PC-3 (cell line): ENCODE measurements around the gene RAB3C. TPM values are rescaled to one million over a fixed set of nuclear protein-coding genes. Genes with fewer than 3 reads are reported as not detected.
"Not testable (repeated sequence)": the region's sequence is repeated elsewhere in the genome, so short reads cannot be mapped to it uniquely, and the experiment has no call there.

Experiments
- ATAC-seq: fragments of 200-7000 bp; cut with Tn5 transposase; 2 replicates; pipeline ENCODE4 v1.9.1; 2020; ENCODE audit warnings: mild to moderate bottlenecking, moderate library complexity
- BruUV-seq: library from RNA; stranded (reverse); fragments of 400-500 nt; replicated peaks from 2 replicates; lab custom pipeline; 2021; lab: Mats Ljungman, UMichigan
- CTCF ChIA-PET: fragments of 300-600 bp; sonication (Branson Sonifier 250); formaldehyde crosslinking; loops from one replicate; lab custom pipeline; 2022; ENCODE audit warnings: antibody characterized with exemption; lab: Charles Lee
- POLR2A ChIA-PET: fragments of 300-600 bp; sonication (Branson Sonifier 250); formaldehyde crosslinking; loops from one replicate; lab custom pipeline; 2022; ENCODE audit warnings: antibody characterized with exemption; ENCODE audit not compliant: unreplicated experiment; lab: Charles Lee
- DNase-seq: peaks from one replicate; pipeline ENCODE4 v3.0.0-alpha.2; 2015
- H2AFZ ChIP-seq: fragments of 300-600 bp; sonication (generic); 2 replicates; pipeline ENCODE4 v1.6.0; 2016; ENCODE audit warnings: antibody characterized with exemption, low read length
- H3F3A ChIP-seq: fragments of 300-600 bp; sonication (generic); one replicate; pipeline ENCODE4 v1.6.0; 2017; ENCODE audit warnings: antibody characterized with exemption, low read length, control low read depth, mild to moderate bottlenecking; ENCODE audit not compliant: unreplicated experiment
- H3K27ac ChIP-seq: fragments of 300-600 bp; sonication (generic); 2 replicates; pipeline ENCODE4 v1.5.1; 2016; ENCODE audit warnings: mild to moderate bottlenecking, low read length
- H3K27me3 ChIP-seq: fragments of 300-600 bp; sonication (generic); 2 replicates; pipeline ENCODE4 v1.6.1; 2016; ENCODE audit warnings: low read length, mixed read lengths
- H3K36me3 ChIP-seq: fragments of 300-600 bp; sonication (generic); 2 replicates; pipeline ENCODE4 v1.6.1; 2016; ENCODE audit warnings: low read depth, mixed run types, low read length, mixed read lengths
- H3K4me1 ChIP-seq: fragments of 300-600 bp; sonication (generic); 2 replicates; pipeline ENCODE4 v1.5.1; 2016; ENCODE audit warnings: low read length; ENCODE audit not compliant: insufficient read depth
- H3K4me2 ChIP-seq: fragments of 300-600 bp; sonication (generic); 2 replicates; pipeline ENCODE4 v1.6.0; 2016; ENCODE audit warnings: low read length
- H3K4me3 ChIP-seq: fragments of 300-600 bp; sonication (generic); 2 replicates; pipeline ENCODE4 v1.5.1; 2016; ENCODE audit warnings: mild to moderate bottlenecking, low read length, mixed read lengths
- H3K79me2 ChIP-seq: fragments of 300-600 bp; sonication (generic); 2 replicates; pipeline ENCODE4 v1.6.1; 2017; ENCODE audit warnings: low read length, mixed read lengths
- H3K9ac ChIP-seq: fragments of 300-600 bp; sonication (generic); 2 replicates; pipeline ENCODE4 v1.6.0; 2016; ENCODE audit warnings: mild to moderate bottlenecking, low read length
- H3K9me2 ChIP-seq: fragments of 300-600 bp; sonication (generic); replicated peaks from 2 replicates; pipeline ENCODE4 v1.6.1; 2016; ENCODE audit warnings: mixed run types, low read length, mixed read lengths
- H3K9me3 ChIP-seq: fragments of 300-600 bp; sonication (generic); 2 replicates; pipeline ENCODE4 v1.6.1; 2016; ENCODE audit warnings: low read length, mixed read lengths
- H4K20me1 ChIP-seq: fragments of 300-600 bp; sonication (generic); 2 replicates; pipeline ENCODE4 v1.6.1; 2016; ENCODE audit warnings: low read length, mixed read lengths
- EZH2 ChIP-seq: fragments of 300-600 bp; sonication (generic); IDR thresholded peaks from one replicate; pipeline ENCODE4 v1.6.1; 2017; ENCODE audit warnings: antibody characterized with exemption, mild to moderate bottlenecking, low read length; ENCODE audit not compliant: unreplicated experiment
- EZH2phosphoT487 ChIP-seq: fragments of 300-600 bp; sonication (generic); IDR thresholded peaks from 2 replicates; pipeline ENCODE4 v1.6.1; 2018; ENCODE audit warnings: mild to moderate bottlenecking, antibody characterized with exemption, low read length, borderline replicate concordance
- intact Hi-C: fragments of 100-400 bp; cut with micrococcal nuclease; formaldehyde crosslinking; loops from 2 replicates; pipeline ENCODE4 v1.9.0; 2023
- total RNA-seq: library from RNA; depleted of rRNA; stranded (reverse); fragments of >200 nt; gene quantifications from 2 replicates; pipeline ENCODE4 v1.2.3, GENCODE V29; 2014
- TF ChIP-seq, protein P1 (sequence below): fragments of 300-600 bp; sonication (generic); conservative IDR thresholded peaks from 2 replicates; pipeline ENCODE4 v1.5.1; 2017; ENCODE audit warnings: antibody characterized with exemption, low read depth, mild to moderate bottlenecking, low read length

Gene RAB3C
- total RNA-seq, 1 experiment from 2014 or later = not detected

DNA sequence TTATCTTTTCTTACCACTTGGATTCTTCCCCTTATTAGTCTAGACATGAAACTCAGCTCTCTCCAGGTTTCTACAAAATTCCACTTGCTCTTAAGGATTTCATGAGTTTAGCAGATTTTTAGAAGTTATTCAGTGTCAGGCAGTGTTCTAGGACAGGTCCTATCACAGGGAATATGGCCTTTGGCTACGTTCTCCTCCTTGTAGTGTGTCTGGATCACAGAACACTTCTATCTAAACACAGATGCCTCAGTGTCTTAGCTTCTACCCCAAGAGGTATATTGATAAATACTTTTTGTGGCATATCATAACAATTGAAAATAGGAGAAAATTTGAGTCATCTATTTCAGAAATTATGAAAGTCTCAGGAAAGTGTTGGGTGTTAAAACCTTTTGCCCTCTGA lies 15.6 kb downstream of the RAB3C start:
- Histone ChIP-seq H3K9me2 (no peaks in the 10 kb centered on the region), H3K9me3 (no peaks in the 10 kb centered on the region), H3K36me3 (no peaks in the 10 kb centered on the region), H2AFZ (no peak overlapping the region), H3K4me1 (no peaks in the 10 kb centered on the region), H3K4me3 (no peak overlapping the region), H4K20me1 (no peaks in the 10 kb centered on the region), H3K79me2 (no peaks in the 10 kb centered on the region), H3K9ac (no peak overlapping the region), H3K27me3 (peaks cover 8% of the 10 kb centered on the region; the same call in 1 of the 2 replicates), H3K27ac (no peak overlapping the region), H3K4me2 (no peak overlapping the region), H3F3A (no peaks in the 10 kb centered on the region)
- intact Hi-C loops = no loop called here
- ATAC-seq (no peak), DNase-seq (no peak)
- ChIA-PET POLR2A (no interaction called here), CTCF (no interaction called here)
- BruUV-seq = no TSS peak
- TF ChIP-seq, protein P1, sequence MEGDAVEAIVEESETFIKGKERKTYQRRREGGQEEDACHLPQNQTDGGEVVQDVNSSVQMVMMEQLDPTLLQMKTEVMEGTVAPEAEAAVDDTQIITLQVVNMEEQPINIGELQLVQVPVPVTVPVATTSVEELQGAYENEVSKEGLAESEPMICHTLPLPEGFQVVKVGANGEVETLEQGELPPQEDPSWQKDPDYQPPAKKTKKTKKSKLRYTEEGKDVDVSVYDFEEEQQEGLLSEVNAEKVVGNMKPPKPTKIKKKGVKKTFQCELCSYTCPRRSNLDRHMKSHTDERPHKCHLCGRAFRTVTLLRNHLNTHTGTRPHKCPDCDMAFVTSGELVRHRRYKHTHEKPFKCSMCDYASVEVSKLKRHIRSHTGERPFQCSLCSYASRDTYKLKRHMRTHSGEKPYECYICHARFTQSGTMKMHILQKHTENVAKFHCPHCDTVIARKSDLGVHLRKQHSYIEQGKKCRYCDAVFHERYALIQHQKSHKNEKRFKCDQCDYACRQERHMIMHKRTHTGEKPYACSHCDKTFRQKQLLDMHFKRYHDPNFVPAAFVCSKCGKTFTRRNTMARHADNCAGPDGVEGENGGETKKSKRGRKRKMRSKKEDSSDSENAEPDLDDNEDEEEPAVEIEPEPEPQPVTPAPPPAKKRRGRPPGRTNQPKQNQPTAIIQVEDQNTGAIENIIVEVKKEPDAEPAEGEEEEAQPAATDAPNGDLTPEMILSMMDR = no peak
- TF ChIP-seq EZH2 = no peak
- TF ChIP-seq EZH2phosphoT487 = no peak

DNA sequence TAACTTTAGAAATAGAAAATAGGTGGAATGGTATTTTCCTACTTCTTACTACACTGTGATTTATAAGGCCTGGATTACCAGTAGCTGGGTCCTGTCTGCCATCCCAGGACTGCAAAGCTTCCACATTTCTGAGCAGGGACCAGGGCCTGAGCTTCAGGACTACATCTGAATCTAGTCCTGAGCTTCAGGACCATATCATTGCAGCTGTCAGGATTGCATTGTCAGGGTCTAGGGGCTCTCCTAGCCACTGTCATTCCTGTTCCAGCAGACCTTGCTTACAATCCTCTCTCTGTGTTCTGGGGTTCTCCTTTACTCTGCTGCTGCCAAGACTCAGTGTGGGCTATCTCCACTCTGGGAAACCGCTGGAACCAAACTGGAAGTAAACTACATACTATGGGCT lies 16.3 kb downstream of the RAB3C start:
- ChIA-PET CTCF (no interaction called here), POLR2A (no interaction called here)
- no peaks in the 10 kb centered on the region for H3F3A ChIP-seq
- no peak overlapping the region for H2AFZ ChIP-seq
- H3K79me2 ChIP-seq = no peaks in the 10 kb centered on the region
- H3K27me3 ChIP-seq = peaks cover 2% of the 10 kb centered on the region; the same call in 1 of the 2 replicates
- H3K4me1 ChIP-seq = no peaks in the 10 kb centered on the region
- H3K9me2 ChIP-seq = no peaks in the 10 kb centered on the region
- no peak overlapping the region for H3K4me3 ChIP-seq
- no peaks in the 10 kb centered on the region for H3K9me3 ChIP-seq
- BruUV-seq = no TSS peak
- TF ChIP-seq, protein P1 = no peak
- no peak for TF ChIP-seq EZH2
- no peak for TF ChIP-seq EZH2phosphoT487
- H3K27ac ChIP-seq = no peak overlapping the region
- ATAC-seq (no peak), DNase-seq (no peak)
- H3K9ac ChIP-seq = no peak overlapping the region
- no peaks in the 10 kb centered on the region for H3K36me3 ChIP-seq
- no peaks in the 10 kb centered on the region for H4K20me1 ChIP-seq
- intact Hi-C loops = no loop called here
- no peak overlapping the region for H3K4me2 ChIP-seq

DNA sequence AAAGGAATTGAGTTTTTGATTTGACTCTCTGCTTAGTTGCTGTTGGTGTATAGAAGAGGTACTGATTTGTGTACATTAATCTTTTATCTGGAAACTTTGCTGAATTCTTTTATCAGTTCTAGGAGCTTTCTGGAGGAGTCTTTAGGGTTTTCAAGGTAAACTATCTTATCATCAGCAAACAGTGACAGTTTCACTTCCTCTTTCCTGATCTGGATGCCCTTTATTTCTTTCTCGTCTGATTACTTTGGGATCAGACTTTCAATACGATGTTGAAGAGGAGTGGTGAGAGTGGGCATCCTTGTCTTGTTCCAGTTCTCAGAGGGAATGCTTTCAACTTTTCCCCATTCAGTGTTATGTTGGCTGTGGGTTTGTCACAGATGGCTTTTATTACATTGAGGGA lies 17.7 kb downstream of the RAB3C start:
- CTCF ChIA-PET = not testable (repeated sequence)

DNA sequence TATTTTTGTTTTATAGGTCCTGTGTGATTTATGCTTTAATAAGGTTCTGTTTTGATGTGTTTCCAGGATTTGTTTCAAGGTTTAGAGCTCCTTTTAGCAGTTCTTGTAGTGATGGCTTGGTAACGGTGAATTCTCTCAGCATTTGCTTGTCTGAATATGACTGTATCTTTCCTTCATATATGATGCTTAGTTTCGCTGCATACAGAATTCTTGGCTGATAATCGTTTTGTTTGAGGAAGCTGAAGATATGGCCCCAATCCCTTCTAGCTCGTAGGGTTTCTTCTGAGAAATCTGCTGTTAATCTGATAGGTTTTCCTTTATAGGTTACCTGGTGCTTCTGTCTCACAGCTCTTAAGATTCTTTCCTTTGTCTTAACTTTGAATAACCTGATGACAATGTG lies 20.0 kb downstream of the RAB3C start:
- POLR2A ChIA-PET, H3K79me2 ChIP-seq, H3K4me3 ChIP-seq, H3K9me2 ChIP-seq, H3K4me2 ChIP-seq, ATAC-seq, intact Hi-C loops, H3K27me3 ChIP-seq, DNase-seq, H3K36me3 ChIP-seq, CTCF ChIA-PET, H3K9me3 ChIP-seq, H3K4me1 ChIP-seq, H4K20me1 ChIP-seq, H3F3A ChIP-seq, H3K9ac ChIP-seq, BruUV-seq, H2AFZ ChIP-seq, H3K27ac ChIP-seq: not testable (repeated sequence)

More for the DNA sequence above, 17.7 kb downstream of the RAB3C start:
- H3K27ac ChIP-seq, H3K27me3 ChIP-seq, H3F3A ChIP-seq, POLR2A ChIA-PET, ATAC-seq, BruUV-seq, H3K36me3 ChIP-seq, H3K79me2 ChIP-seq, H3K9ac ChIP-seq, H3K9me2 ChIP-seq, H3K4me1 ChIP-seq, intact Hi-C loops, H2AFZ ChIP-seq, H3K4me2 ChIP-seq, H4K20me1 ChIP-seq, DNase-seq, H3K4me3 ChIP-seq, H3K9me3 ChIP-seq: not testable (repeated sequence)
